OCI-LY3 (cell line): Measurements from ENCODE around the gene TMEM72.

Experiments used
- EZH2phosphoT487 ChIP-seq: fragments of 200-600 bp; shearing (Covaris generic); IDR thresholded peaks from 2 replicates; pipeline ENCODE4 v1.6.1; 2018; ENCODE audit warnings: antibody characterized with exemption, mixed run types, low read depth
- TF ChIP-seq, protein P1 (sequence below): fragments of 200-600, 300-600 bp; sonication (generic); IDR thresholded peaks from 2 replicates; pipeline ENCODE4 v1.5.1; 2014; ENCODE audit warnings: antibody characterized with exemption, low read length, low read depth

DNA sequence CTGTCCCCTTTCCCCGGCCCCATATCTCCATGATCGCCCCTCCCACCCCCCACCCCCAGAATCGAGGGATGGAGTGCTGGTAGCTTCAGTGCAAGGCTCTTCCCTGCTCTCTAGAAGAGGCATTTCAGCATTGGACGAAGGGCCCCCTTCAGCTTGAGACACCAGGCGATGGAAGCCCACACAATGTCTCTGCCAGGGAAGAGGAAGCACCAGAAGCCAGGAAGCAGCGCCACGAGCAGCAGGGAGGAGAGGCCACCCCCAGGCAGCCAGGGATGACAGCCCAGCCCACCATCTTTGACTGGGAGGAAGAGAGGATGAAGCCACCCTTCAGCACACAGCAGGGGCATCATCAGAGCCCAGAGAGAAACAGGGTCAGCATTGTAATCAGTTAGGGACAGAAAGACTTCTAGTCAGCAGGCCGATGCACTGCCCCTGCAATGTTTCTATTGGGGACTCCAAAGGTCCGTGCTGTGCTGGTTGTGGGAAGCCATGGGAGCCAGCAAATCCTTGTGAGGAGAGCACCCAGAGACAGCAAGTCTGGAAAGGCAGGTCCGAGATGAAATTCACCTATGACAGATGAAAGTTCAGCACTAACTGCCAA lies 15.7 kb downstream of the TMEM72 start:
- TF ChIP-seq, protein P1, sequence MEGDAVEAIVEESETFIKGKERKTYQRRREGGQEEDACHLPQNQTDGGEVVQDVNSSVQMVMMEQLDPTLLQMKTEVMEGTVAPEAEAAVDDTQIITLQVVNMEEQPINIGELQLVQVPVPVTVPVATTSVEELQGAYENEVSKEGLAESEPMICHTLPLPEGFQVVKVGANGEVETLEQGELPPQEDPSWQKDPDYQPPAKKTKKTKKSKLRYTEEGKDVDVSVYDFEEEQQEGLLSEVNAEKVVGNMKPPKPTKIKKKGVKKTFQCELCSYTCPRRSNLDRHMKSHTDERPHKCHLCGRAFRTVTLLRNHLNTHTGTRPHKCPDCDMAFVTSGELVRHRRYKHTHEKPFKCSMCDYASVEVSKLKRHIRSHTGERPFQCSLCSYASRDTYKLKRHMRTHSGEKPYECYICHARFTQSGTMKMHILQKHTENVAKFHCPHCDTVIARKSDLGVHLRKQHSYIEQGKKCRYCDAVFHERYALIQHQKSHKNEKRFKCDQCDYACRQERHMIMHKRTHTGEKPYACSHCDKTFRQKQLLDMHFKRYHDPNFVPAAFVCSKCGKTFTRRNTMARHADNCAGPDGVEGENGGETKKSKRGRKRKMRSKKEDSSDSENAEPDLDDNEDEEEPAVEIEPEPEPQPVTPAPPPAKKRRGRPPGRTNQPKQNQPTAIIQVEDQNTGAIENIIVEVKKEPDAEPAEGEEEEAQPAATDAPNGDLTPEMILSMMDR, result no peak
- no peak for TF ChIP-seq EZH2phosphoT487
